ENCODE measurements around the gene TRIM9.
"Not testable (repeated sequence)": the region's sequence is repeated elsewhere in the genome, so short reads cannot be mapped to it uniquely, and the experiment has no call there.

Gene TRIM9

GRCh38 chr14:51004352-51004800 is 90.5 kb downstream of the TRIM9 start:
- DNase-seq (ENCODE audit: low read depth), result no peak

GRCh38 chr14:51002406-51002999 is 92.4 kb downstream of the TRIM9 start:
- DNase-seq (ENCODE audit: low read depth), result no peak

GRCh38 chr14:51000566-51000965 is 94.3 kb downstream of the TRIM9 start:
- no peak for DNase-seq (ENCODE audit: low read depth)

- DNase-seq (ENCODE audit: low read depth), result no peak
Measured at GRCh38 chr14:50999726-51000125, 95.2 kb downstream of the TRIM9 start.

- no peak for DNase-seq (ENCODE audit: low read depth)
Measured at GRCh38 chr14:50998612-50999011, 96.3 kb downstream of the TRIM9 start.

- DNase-seq (ENCODE audit: low read depth), result no peak
Measured at GRCh38 chr14:50997712-50998111, 97.2 kb downstream of the TRIM9 start.

- DNase-seq (ENCODE audit: low read depth), result not testable (repeated sequence)
Measured at GRCh38 chr14:50994158-50994557, 100.7 kb downstream of the TRIM9 start.

GRCh38 chr14:50985859-50986331 is 109.0 kb downstream of the TRIM9 start:
- no peak for DNase-seq (ENCODE audit: low read depth)

GRCh38 chr14:50985124-50985858 is 109.6 kb downstream of the TRIM9 start:
- no peak for DNase-seq (ENCODE audit: low read depth)

- no peak for DNase-seq (ENCODE audit: low read depth)
Measured at GRCh38 chr14:50984036-50984710, 110.7 kb downstream of the TRIM9 start.

GRCh38 chr14:50979941-50980850 is 114.7 kb downstream of the TRIM9 start:
- DNase-seq (ENCODE audit: low read depth), result no peak

- no peak for DNase-seq (ENCODE audit: low read depth)
Measured at GRCh38 chr14:50978888-50979287, 116.0 kb downstream of the TRIM9 start.

- no peak for DNase-seq (ENCODE audit: low read depth)
Measured at GRCh38 chr14:50978529-50978871, 116.4 kb downstream of the TRIM9 start.

- no peak for DNase-seq (ENCODE audit: low read depth)
Measured at GRCh38 chr14:50977863-50978528, 116.9 kb downstream of the TRIM9 start.

GRCh38 chr14:50974118-50974517 is 120.8 kb downstream of the TRIM9 start:
- no peak for DNase-seq (ENCODE audit: low read depth)

- DNase-seq (ENCODE audit: low read depth), result no peak
Measured at GRCh38 chr14:50972734-50973133, 122.2 kb downstream of the TRIM9 start.

- no peak for DNase-seq (ENCODE audit: low read depth)
Measured at GRCh38 chr14:50970886-50971781, 123.8 kb downstream of the TRIM9 start.

- DNase-seq (ENCODE audit: low read depth), result no peak
Measured at GRCh38 chr14:50967790-50968189, 127.1 kb downstream of the TRIM9 start.

- no peak for DNase-seq (ENCODE audit: low read depth)
Measured at GRCh38 chr14:50967103-50967502, 127.8 kb downstream of the TRIM9 start.

GRCh38 chr14:50964683-50965390 is 130.1 kb downstream of the TRIM9 start:
- DNase-seq (ENCODE audit: low read depth), result peak; percentile 90
